A549 (cell line): ENCODE data around the gene MMP8.

Source experiments
- CHD2 ChIP-seq: fragments of 150-350 bp; IDR thresholded peaks from 2 replicates; pipeline ENCODE4 v1.6.1; 2014; ENCODE audit warnings: low read length; ENCODE audit not compliant: partially characterized antibody
- CHD4 ChIP-seq: fragments of 200-600 bp; sonication (generic); IDR thresholded peaks from 2 replicates; pipeline ENCODE4 v1.6.1; 2016; ENCODE audit warnings: antibody characterized with exemption, mild to moderate bottlenecking, borderline replicate concordance
- CTCF ChIP-seq: fragments of >200 bp; sonication (Bioruptor Twin); formaldehyde crosslinking; IDR thresholded peaks from 3 replicates; pipeline ENCODE4 v1.5.1; 2016
- E2F6 ChIP-seq: IDR thresholded peaks from 2 replicates; pipeline ENCODE4 v1.6.1; 2012; ENCODE audit warnings: low read depth, borderline replicate concordance
- FOSB ChIP-seq: fragments of 250-450 bp; sonication (Bioruptor Pico); IDR thresholded peaks from 2 replicates; pipeline ENCODE4 v1.5.0; 2020; ENCODE audit warnings: mild to moderate bottlenecking, moderate library complexity
- FOSL2 ChIP-seq, 2 experiments: fragments of 450-650 bp in 1 of 2; fragments of >200 bp in 1 of 2; sonication (Bioruptor Twin) in 1 of 2; formaldehyde crosslinking; IDR thresholded peaks; 2 replicates each; pipeline versions ENCODE4 v1.5.0 to v1.6.1; 2016 to 2020; ENCODE audit warnings: mild to moderate bottlenecking in 1 of 2, moderate library complexity in 1 of 2
- MAX ChIP-seq: IDR thresholded peaks from 2 replicates; pipeline ENCODE4 v1.6.1; 2012

DNA sequence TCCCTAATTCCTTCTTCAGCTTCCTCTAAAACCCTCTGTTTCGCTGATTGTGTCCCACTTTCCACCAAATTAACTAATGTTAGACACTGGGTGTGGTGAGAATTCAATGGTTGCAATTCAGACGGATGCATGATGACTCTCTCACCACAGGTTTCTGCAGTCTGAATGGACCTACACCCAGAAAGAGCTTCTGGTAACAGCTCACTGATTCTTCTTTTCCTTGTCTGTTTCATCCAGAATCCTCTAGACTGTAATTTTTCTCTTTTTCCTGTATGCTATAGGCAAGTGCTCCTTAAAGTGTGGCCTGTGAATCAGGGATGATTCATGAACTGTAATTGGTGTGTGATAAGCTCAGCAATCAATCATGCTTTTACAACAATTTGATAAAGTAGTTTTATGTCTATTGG lies 37.6 kb upstream of the MMP8 start:
- no peak for TF ChIP-seq FOSL2 (IDR thresholded peaks at IDR 0.05)
- no peak for TF ChIP-seq FOSL2 (CRISPR knock-in tag; IDR thresholded peaks at IDR 0.05)
- TF ChIP-seq E2F6 = no peak
- TF ChIP-seq CHD4 = no peak
- TF ChIP-seq FOSB (CRISPR knock-in tag) = no peak
- no peak for TF ChIP-seq MAX
- TF ChIP-seq CTCF = no peak
- no peak for TF ChIP-seq CHD2
